SK-N-MC (cell line): ENCODE data around the gene LRRN4CL.

ENCODE experiments used
- EZH2 ChIP-seq: fragments of 200-600 bp; sonication (generic); IDR thresholded peaks from one replicate; pipeline ENCODE4 v1.6.1; 2017; ENCODE audit warnings: antibody characterized with exemption
- FOXP2 ChIP-seq: optimal IDR thresholded peaks from 2 replicates; pipeline ENCODE3; 2011; ENCODE audit warnings: mild to moderate bottlenecking, moderate library complexity; ENCODE audit not compliant: insufficient read depth; ENCODE audit errors: extremely low read length, control extremely low read depth
- POLR2AphosphoS5 ChIP-seq: IDR thresholded peaks from 2 replicates; pipeline ENCODE4 v1.6.1; 2012; ENCODE audit warnings: mild to moderate bottlenecking, low read depth, low read length, borderline replicate concordance

DNA sequence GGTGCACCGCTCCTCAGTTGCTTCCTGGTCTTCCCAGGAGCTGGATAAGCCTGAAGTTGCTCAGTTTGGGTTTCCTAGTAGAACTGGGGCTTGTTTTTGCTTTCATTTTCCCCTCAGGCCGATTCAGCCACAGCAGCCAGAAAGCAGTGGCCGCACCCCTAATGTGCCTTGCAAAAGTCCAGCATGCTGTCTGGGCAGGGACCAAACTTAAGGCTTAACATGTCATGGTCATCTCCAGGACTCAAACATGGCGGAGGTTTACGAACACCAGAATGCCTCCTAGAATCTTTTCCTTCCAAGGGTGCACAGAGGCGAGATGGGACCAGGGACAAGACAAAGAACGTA is 20.6 kb upstream of the LRRN4CL start:
- no peak for TF ChIP-seq POLR2AphosphoS5
- no peak for TF ChIP-seq EZH2
- TF ChIP-seq FOXP2 = no peak
